PFSK-1 (cell line): Measurements from ENCODE around the gene NCAM2.

Experiments used
- FOXP2 ChIP-seq: optimal IDR thresholded peaks from 2 replicates; pipeline ENCODE3; 2011; ENCODE audit warnings: borderline replicate concordance, control low read depth, inconsistent platforms; ENCODE audit not compliant: insufficient read depth; ENCODE audit errors: extremely low read length, extremely low read depth
- SIN3A ChIP-seq: IDR thresholded peaks from 2 replicates; pipeline ENCODE4 v1.6.1; 2012; ENCODE audit warnings: mild to moderate bottlenecking, low read length, moderate library complexity, borderline replicate concordance; ENCODE audit not compliant: insufficient read depth

- TF ChIP-seq SIN3A, result no peak
- TF ChIP-seq FOXP2, result no peak
Observed at GRCh38 chr21:21057349-21058062, 59.3 kb downstream of the NCAM2 start.
